Fibroblast of lung (primary cell): Measurements from ENCODE around the gene MMP20.

Experiments
- CTCF ChIP-seq, 2 donors: IDR thresholded peaks in 1 of 2; conservative IDR thresholded peaks in 1 of 2; 1 replicate in 1 of 2; 2 replicates in 1 of 2; pipeline ENCODE4 v1.5.1; 2011 to 2012; ENCODE audit warnings: low read length in 2 of 2, control low read depth in 1 of 2, inconsistent platforms in 1 of 2, low read depth in 1 of 2, mild to moderate bottlenecking in 1 of 2
- EZH2 ChIP-seq: IDR thresholded peaks from 2 replicates; pipeline ENCODE4 v1.5.1; 2012; ENCODE audit warnings: low read length, control low read depth, mild to moderate bottlenecking; ENCODE audit errors: missing control alignments

GRCh38 chr11:102527041-102527440 is 98.1 kb downstream of the MMP20 start:
- TF ChIP-seq CTCF (conservative IDR thresholded peaks at IDR 0.05 in 1 of 2, IDR thresholded peaks at IDR 0.05 in 1 of 2; ENCODE audit: low read depth in 1 of 2, low read length in 2 of 2) (no peak), EZH2 (no peak)
